NCI-H2171 (cell line): ENCODE measurements around the gene IGF1.

Experiments used
- DNase-seq: peaks from one replicate; lab custom pipeline; 2025; lab: John Stamatoyannopoulos, UW

Gene IGF1

DNA sequence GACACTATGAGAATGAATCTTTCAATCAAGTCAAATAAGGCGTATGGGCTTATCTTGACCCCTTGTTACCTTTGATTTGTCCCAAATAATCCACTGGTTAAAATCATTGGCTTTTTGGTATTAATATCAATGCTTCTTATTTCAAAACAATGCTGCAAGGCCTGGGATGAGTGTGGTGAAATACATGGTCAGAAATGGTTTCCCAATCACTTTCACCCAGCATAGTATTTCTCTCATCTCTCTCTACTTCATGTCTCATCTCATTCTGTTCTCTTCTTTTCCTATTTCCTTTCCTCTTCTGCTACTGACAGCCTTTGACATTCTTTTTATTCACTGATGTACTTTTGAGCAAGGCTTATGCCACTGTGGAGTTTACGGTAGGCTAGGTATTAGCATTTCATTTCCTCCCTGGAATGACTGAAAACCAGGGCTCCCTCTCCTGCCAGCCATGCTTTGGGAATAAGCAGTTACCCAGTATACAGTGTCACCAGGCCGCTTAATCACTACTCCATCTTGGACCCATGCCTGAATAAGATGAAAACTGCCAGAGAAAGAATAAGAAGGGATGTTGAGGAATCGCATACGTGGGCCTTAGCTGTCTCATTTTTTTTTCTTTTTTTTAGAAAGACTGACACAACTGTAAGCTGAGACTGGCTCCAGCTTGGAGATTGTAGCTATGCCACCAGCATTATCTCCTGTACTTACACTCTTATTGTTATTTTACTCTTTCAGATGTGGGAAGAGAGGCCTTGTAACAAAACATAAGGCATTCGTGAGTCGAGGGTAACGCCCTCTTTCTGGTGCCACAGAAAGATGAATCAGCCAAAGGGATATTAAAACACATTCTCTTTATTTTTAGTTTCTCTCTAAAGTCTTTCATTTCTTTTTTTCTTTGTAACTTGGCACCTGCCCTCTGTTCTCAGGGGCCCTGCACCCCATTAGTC, 53.5 kb downstream of the IGF1 start:
- DNase-seq, result peak; percentile 68

DNA sequence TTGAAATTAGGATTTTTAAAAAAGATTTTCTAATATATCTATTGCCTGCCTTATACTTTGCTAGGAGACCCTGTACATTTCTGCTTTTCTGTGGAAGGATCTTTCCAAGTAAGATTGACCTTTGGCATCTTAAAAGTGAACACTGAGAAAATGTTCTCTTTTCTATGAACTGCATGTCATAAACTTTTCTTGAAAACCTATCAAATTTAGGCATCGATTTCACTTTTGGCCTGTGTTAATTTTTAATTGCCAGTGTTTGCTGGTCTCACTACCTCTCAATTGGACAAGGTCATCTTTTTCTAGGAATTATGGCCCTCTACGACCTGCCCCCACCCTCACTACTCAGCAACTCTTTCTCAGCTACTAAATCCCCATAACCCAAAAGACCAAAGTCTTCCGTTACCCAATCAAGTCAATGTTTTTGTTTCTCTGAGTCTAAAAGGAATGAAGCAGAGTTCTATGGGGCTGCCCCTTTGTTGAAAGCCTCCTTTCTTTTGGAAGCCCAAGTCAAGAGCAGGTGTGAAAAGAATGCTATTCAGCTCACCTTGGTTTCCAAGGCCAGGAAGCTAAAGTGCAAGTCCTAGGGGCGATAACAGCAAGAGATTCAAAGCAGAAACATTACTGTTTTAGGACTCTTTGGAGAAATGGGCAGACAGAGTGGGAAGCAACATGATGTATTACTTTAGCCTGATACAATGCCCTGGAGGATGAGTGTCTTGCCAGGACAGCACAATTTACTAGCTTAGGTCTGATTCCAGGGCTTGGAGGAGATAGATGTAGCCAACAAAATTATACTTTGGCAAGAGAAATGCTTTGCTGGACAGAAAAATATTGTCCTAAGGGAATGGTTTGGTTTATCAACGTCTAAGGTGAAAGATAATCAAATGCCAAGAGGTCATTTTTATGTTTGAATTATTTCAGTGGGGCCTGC, 55.0 kb downstream of the IGF1 start:
- DNase-seq, result no peak

DNA sequence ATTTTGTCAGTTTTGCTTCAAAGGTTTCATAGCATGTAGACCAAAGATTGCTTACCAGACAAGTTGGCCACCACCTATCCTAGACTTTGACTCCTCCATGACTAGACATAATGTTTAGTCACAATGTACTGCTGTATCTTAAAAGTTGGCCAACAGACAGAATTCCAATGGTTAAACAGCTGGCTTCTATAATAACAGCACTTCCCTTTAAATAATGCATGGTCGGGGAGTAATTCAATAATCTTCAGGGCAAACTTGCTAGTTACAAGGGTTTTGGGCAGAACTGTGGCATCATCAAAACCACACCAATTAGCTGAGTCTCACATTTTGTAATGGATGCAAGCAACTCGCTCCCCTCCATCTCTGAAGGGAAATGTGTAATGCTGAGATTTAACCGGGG, 56.9 kb downstream of the IGF1 start:
- DNase-seq, result no peak

DNA sequence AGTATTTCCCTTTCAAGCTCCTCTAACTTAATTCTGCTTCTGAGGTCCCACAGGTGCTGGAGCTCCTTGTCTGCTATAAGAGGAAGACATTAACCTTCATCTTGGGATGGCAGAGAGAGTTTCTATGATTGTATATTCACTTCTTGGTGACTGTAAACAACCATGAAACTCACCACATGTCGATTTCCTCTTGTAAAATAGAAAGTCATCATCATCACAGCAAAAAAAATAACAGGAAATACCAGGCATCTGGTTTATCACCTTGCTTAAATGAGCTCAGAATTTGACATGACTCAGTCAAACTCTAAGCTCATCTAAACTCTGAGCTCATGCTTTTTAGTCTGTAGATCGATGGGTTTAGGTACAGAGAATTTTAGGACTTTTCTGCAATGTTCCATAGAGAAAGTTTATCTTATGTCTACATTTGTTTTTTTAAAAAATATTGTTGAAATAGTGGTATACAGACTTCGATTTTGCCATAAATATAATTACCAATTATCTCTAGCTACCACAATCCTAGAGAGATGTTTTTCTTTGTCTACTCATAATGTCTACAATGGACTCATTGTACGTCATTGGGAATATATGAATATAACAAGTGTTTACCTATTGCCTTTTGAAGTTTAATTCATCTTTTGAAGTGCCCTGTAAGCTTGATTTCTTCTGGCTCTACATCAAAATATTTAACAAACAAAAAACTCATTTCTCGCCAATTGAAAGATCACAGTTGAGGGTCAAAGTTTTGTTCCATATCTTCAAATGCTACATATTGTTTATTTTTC, 58.4 kb downstream of the IGF1 start:
- DNase-seq, result no peak

DNA sequence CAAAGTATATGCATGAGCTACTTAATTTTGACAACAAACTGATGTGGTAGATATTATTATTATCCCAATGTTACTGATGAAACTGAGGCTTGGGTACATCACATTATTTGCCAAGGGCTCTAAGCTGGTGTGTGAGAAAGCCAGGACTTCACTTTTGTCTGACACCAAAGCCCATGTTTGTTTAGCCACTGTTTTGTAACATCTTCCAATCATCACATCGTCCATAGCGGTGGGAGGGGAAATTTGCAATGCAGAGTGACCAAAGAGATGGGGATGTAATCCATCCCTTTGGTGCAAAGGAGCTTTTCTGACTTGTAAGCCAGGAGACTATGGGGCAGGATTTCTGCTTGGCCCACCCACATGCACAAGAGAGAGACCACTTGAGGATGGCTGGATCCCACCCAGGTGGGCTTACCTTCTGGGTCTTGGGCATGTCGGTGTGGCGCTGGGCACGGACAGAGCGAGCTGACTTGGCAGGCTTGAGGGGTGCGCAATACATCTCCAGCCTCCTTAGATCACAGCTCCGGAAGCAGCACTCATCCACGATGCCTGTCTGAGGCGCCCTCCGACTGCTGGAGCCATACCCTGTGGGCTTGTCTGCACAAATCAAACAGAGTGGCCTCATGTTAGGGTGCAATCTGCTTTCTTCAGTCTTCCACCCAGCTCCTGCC, 61.1 kb downstream of the IGF1 start:
- no peak for DNase-seq

DNA sequence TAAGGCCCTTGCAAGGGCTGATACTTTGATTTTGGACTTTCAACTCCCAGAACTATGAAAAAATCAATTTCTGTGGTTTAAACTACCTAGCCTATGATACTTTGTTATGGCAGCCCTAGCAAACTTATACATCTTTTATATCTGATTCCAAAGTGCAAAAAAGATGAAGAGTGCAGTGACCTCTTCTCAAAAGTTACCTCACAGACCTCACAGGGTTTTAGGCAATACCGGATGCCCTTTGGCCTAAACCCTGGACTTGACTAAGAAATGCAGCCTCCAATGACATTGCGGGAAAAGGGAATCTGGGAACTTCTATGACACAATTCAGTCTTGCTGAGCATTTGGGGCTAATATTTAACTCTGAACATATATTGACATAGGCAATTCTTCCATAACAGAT, 63.3 kb downstream of the IGF1 start:
- DNase-seq, result no peak

DNA sequence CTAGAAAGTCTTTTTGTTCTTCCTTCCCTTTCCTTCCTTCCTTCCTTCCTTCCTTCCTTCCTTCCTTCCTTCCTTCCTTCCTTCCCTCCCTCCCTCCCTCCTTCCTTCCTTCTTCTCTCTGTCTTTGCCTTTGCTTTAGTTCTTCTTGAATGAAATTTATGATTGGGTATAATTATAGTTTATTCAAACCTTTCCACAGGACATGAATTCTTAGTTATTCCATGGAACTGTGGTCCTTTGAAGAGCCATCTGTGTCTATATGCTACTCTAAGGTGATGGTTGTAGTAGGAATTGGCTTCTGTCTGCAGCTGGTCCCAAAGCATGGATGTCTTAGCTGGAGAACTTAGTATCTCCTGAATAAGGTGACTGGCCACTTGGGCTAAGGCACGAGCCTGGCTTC, 64.8 kb downstream of the IGF1 start:
- DNase-seq, result no peak

DNA sequence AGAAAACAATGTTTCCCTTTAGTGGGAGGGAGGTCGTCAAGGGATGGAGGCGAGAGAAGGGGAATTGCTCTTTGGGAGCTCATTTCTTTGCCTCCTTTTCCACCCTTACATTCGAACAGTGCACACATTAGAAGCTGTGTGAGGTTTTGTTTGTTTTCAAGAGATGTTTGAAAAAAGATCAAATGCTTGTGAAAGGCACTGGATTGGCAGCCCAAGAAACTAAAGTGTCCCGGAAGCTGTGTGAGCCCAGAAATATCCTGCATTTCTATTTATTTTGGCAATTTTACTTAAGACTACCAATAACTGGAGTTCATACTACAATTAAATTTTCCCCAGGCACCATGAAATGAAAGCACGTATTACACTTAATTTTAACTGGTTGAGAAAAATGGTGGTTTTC, 67.0 kb downstream of the IGF1 start:
- no peak for DNase-seq

DNA sequence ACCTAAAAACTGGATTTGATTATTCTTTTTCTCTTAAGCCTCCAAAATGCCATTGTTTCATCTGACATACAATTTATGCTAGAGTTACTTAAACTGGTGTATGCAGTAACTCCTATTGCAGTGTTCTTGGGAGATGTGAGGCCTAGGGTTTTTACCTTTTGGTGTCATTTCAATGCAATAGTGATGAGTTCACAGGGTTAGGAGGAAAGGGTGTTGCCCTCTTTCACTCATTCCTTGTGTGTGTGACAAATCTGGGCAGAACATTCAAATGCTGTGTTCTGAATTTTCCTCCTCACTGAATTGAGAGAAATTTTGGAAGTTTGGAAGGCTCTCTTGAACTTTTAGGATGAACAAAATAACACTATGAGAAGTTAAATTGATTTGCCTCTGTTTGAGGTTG, 69.9 kb downstream of the IGF1 start:
- DNase-seq, result no peak

DNA sequence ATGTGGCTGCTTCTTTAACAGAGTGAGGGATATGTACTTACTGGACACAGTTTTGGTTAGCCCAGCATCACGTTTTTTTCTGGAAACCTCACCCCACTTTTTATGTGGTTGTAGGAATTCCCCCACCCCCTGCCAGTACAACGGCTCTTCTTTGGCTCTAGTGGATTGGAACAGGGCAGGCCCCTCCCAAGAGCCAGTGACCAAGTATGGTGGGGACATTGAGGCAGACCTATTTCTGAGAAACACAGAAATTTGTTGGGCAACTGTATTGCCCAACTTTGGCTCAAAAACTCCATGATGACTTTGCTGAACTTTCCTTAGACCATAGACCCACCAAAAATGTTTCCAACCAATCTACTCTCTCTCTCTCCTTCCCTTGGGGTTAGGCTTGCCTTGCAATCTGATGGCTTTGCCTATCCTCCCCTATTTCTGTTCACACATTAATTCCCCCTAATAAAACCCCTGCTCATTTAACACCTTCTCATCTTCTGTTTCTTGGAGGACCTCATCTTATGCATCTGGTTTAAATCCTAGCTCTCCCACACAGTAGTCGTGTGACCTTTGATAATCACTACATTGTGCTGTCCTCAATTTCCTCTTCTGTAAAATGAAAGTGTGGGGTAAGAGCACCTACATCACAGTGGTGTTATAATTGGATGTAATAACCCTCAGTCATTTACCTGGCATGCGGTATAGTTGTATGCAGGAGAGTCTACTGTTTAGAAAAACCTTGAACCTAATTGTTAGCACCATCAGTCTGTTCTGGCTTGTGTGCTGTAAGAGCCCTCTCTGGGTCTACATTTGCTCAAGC, 71.7 kb downstream of the IGF1 start:
- DNase-seq, result no peak

DNA sequence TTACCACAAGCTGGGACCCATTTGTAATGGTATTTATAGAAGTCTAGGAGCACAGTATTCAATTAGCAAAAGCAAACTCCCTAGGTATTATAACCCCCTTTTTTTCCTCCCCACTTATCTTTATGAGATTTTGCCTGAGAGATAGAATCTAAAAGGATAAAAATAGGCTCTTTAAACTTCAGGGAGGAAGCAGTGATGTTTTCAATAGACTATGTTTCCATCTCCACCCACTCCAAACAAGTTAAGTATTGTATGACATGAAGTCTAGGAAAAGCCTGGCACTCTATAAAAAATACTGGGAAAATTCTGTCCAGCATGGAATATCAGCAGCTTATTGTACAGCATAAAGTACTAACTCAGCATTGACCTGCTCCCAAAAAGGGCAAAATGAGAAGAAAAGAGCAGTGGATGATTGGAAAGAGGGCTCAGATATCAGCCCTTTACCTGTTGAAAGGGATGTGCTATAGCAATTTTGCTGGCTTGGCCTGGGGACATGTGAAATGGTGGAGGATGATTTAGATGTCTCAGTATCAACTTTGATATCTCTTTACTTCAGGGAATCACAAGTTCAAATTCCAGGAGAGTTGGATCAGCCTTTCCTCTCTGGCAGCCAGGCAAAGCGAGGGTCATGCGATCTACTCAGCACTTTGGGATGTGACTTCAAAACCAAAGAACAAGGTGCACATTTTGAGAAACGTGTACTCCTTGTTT, 72.4 kb downstream of the IGF1 start:
- DNase-seq, result no peak

DNA sequence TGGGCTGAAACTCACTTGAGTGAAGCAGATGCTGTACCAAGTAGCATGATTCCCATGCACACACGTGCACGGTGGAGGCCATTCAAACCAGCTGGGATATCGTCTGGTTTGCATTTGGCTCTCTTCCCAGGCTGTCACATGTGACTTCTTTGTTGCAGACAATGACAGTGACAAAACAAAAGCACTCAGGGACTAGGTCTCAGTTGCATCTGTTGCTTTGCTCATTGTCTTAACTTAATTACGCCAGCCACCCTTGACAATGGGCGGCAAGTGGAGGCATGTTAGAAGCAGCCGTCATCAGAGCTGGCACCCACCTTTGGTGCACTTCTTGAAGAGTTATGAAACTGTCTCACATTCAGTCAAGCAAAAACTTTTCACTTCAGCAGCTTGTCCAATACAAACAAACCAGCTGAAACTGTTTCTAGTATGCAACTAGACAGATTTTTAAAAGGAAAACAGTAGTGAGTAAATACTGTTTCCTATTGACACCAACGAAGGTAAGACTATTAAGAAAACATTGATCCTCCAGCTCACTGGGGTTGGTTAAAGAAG, 74.3 kb downstream of the IGF1 start:
- peak; percentile 96 for DNase-seq

DNA sequence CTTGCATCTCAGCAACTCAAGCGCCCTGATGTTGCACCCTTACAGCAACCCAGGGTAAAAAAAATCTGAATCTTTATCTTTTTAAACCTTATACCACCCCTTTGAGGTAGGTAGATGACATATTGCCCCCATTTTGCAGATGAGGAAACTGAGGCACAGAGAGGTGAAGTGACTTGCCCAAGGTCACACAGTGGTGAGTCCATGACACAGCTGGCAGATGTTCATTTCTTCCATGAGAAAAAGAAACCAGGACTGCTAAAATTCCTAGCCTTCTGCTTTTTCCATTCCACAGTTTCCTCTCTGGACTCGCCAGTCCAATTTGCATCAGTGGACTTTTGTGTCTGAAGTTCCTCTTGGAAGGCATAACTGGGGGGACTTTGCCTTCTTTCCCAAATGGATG, 79.3 kb downstream of the IGF1 start:
- no peak for DNase-seq

DNA sequence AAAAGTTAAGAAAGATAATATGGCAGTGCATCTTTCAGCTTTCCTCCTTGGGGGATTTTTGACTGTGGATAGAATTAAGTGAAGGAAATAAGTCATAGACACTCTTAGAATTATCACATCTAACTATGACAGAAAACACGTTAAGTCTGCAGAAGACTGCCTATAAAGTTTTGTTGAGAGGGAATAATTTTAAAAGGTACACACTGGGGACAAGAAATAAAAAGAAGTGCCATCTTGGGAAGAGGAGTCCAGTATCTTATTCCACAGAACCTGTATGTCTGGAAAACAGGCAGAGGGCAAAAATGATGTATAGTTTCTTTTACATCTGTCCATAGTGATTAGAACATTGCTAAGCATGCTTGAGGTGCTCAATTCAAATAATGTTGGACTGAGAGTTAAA, 80.7 kb downstream of the IGF1 start:
- no peak for DNase-seq

DNA sequence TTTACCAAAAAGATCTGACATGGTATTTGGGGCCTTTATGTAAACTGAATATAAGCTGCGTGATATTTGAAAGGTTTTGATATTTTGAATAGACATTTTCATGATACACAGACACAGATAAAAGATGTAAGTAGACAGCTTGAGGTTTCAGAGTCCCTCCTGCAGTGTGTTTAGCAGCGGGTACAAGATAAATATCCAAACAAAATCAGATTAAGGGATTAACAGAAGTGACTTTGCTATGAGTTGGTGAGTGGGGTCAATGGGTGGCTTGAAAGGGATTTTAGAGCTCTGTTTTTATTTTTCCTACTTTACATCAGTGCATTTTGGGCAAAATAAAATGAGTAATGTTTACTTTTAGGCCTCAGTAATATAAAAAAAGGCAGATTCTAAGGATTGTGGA, 84.1 kb downstream of the IGF1 start:
- DNase-seq, result no peak

DNA sequence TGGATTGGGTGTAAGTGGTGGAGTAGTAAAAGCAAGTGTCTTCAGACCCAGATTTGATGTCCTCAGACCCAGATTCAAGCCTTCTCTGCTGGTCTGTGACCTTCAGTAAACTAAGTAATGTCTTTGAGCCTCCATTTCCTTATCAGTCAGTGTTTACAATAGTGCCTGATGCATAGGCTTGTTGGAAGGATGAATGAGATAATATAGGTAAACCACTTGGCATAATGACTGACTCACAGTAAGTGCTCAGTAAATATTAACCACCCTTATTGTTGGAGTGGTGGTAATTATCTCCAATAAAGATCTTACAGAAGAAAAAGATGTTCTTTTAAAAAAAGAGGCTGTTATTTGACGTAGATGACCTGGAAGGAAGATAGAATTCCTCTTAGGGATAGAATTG, 86.2 kb downstream of the IGF1 start:
- DNase-seq, result no peak

DNA sequence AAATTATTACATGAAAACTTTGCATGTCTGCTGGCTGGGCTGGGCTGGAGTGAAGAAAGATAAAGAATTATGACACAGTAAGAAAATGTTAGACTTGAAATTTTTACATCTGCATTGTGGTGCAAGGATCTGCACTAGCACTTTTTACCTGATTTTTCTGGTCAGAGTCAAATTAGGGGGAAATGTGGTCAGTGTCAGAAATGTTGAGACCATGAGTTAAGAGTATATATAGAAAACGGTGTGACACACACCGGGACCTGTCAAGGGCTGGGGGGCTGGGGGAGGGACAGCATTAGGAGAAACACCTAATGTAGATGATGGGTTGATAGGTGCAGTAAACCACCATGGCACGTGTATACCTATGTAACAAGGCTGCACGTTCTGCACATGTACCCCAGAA, 90.3 kb downstream of the IGF1 start:
- no peak for DNase-seq

DNA sequence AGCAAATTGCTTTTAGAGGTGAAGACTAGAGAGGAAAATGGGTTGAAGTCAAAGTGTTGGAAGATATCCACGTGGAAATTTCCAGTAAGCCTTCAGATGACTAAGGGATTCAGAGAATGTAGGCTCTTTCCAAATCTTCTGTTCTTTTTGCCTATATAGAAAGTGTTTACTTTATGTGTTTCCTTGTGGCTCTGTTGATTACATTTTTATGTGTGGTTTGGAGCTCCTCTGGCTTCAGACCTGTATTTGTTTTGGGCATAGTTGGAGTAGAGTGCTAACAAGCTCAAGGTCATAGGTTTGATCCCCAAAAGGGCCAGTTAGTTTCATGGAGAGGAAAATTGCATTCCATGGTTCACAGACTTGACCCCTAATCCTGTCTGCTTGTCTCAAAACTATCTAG, 91.9 kb downstream of the IGF1 start:
- no peak for DNase-seq

DNA sequence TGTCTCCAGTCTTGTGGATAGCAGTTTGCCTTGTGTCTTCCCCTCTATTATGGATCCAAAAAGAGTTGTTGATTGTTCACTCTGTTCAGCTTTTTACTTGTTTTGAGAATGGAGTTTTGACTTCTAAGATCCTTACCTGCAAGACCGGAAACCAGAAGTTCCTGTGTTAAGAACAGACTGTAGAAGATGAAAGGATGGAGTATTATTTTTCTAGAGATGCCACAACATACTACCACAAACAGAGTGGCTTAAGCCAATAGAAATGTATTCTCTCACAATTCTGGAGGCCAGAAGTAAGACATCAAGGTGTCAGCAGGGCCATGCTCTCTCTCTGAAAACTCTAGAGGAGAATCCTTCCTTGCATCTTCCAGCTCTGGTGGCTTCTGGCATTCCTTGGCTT, 95.0 kb downstream of the IGF1 start:
- DNase-seq, result no peak
